Stomach (tissue), 4 donors: Measurements from ENCODE around the gene USP6NL.

Source experiments
- CTCF ChIP-seq, 7 experiments: fragments of 450-650 bp in 4 of 7; fragments of 200-600 bp in 3 of 7; sonication (generic) in 3 of 7; IDR thresholded peaks; one replicate each; pipeline ENCODE4 v1.5.1; 2016 to 2019; ENCODE audit warnings: antibody characterized with exemption in 7 of 7, control low read depth in 2 of 7, mild to moderate bottlenecking in 1 of 7
- POLR2A ChIP-seq, 4 donors: fragments of 450-650 bp; IDR thresholded peaks; one replicate each; pipeline ENCODE4 v1.6.1; 2016; ENCODE audit warnings: antibody characterized with exemption in 4 of 4, control low read depth in 2 of 4, mild to moderate bottlenecking in 1 of 4, moderate library complexity in 1 of 4
- POLR2AphosphoS5 ChIP-seq, 3 donors: sonication (generic); formaldehyde crosslinking; IDR thresholded peaks; one replicate each; pipeline ENCODE4 v1.6.1; 2016; ENCODE audit warnings: antibody characterized with exemption in 3 of 3

- no peak for TF ChIP-seq CTCF (IDR thresholded peaks at IDR 0.05)
- no peak for TF ChIP-seq POLR2AphosphoS5 (IDR thresholded peaks at IDR 0.05)
- TF ChIP-seq POLR2A (IDR thresholded peaks at IDR 0.05): no peak
Measured at GRCh38 chr10:11638055-11638698, 26.7 kb upstream of the USP6NL start.
